Thymus (tissue), 11 donors: Measurements from ENCODE around the gene LRP2. TPM values are rescaled to one million over a fixed set of nuclear protein-coding genes. Genes with fewer than 3 reads are reported as not detected.

ENCODE experiments used
- DNase-seq, 9 donors: peaks; one replicate each; pipeline ENCODE4 v3.0.0-alpha.2; 2013; ENCODE audit warnings: low spot score in 9 of 9, low read depth in 6 of 9, missing footprints in 1 of 9
- H3K27ac ChIP-seq, 2 donors: one replicate each; pipeline ENCODE4 v1.5.1; 2013; ENCODE audit warnings: control low read depth in 1 of 2, low read depth in 1 of 2, low read length in 1 of 2, mild to moderate bottlenecking in 1 of 2, moderate library complexity in 1 of 2
- H3K27me3 ChIP-seq, 2 donors: one replicate each; pipeline ENCODE4 v1.5.1; 2013; ENCODE audit warnings: low read length in 1 of 2; ENCODE audit not compliant: control insufficient read depth in 2 of 2, insufficient read depth in 1 of 2
- H3K36me3 ChIP-seq, 2 donors: one replicate each; pipeline ENCODE4 v1.5.1; 2013; ENCODE audit warnings: low read length in 1 of 2, mild to moderate bottlenecking in 1 of 2, moderate library complexity in 1 of 2; ENCODE audit not compliant: control insufficient read depth in 2 of 2, insufficient read depth in 2 of 2
- H3K4me1 ChIP-seq, 2 donors: one replicate each; pipeline ENCODE4 v1.5.1; 2013; ENCODE audit warnings: low read length in 2 of 2; ENCODE audit not compliant: control insufficient read depth in 2 of 2, insufficient read depth in 2 of 2
- H3K4me3 ChIP-seq, 2 donors: one replicate each; pipeline ENCODE4 v1.5.1; 2013; ENCODE audit warnings: low read length in 2 of 2, control low read depth in 1 of 2, mild to moderate bottlenecking in 1 of 2
- H3K9me3 ChIP-seq, 2 donors: one replicate each; pipeline ENCODE4 v1.5.1; 2013; ENCODE audit warnings: low read length in 1 of 2, mild to moderate bottlenecking in 1 of 2; ENCODE audit not compliant: control insufficient read depth in 2 of 2, insufficient read depth in 1 of 2
- WGBS: extraction: QIAGEN DNeasy Blood & Tissue Kit; methylation state at CpG from one replicate; pipeline ENCODE4 v1.1.7; 2013; 5-methylcytosine and 5-hydroxymethylcytosine counted together
- polyA plus RNA-seq: library from polyadenylated mRNA; stranded (reverse); fragments of 200-250 nt; gene quantifications from one replicate; pipeline ENCODE4 v1.2.3, GENCODE V29; 2013
- total RNA-seq: library from RNA; stranded (reverse); fragments of 120-200 nt; gene quantifications from one replicate; pipeline ENCODE4 v1.2.4, GENCODE V29; 2013
- donor health status: healthy.

Gene LRP2
- total and polyA plus RNA-seq, 2 donors: 0.05 to 0.09 TPM

DNA sequence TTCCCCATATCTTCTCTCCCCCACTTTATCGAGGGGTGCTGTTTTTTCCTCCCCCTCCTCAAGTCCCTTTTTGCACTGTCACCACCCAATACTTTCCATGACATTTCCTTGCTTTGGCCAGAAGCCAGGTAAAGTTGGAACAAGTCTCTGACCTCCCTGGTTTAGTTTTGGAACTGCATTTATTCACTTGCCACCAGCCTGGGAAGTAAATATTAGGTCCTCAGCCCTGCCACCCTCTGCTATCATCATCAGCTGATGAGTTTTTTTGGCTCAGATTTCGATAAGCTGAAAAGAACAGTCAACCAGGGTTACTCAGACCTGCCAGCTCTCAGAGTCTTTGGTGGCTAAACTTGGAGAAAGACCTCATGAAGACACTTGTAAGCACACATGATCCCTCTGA lies 246.0 kb downstream of the LRP2 start:
- DNase-seq: no peak
- Histone ChIP-seq H3K9me3 (peaks cover 0 to 6% of the 10 kb centered on the region in 2 donors), H3K27ac (no peak overlapping the region), H3K4me3 (no peak overlapping the region), H3K27me3 (no peaks in the 10 kb centered on the region), H3K4me1 (no peaks in the 10 kb centered on the region), H3K36me3 (no peaks in the 10 kb centered on the region)
- 76% methylated on average over 2 of the region's 2 CpGs for WGBS

- H3K27ac ChIP-seq: no peak overlapping the region
- WGBS: 99% methylated on average over 4 of the region's 4 CpGs
Observed at GRCh38 chr2:169114056-169114455, 248.3 kb downstream of the LRP2 start.

DNA sequence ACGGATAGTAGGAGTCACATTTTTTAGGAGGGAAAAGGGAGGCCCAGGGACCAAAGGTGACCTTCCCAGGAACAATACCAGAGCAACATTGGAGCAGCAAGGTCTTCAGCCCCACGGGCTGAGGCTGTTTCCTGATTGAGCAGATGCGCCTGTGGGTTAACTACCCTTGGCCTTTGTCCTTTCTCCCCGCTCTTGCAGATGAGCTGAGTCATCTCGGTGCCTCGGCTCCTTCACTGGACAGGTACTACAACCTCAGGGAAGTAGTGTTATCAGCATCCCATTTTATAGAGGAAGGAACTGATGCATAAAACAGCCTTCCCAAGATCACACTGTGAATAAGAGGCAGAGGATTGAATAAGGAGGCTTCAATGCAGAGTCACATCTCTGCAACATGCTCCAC lies 249.5 kb downstream of the LRP2 start:
- no peaks in the 10 kb centered on the region for H3K27me3 ChIP-seq

More at GRCh38 chr2:169114056-169114455, 248.3 kb downstream of the LRP2 start:
- Histone ChIP-seq H3K9me3 (no peaks in the 10 kb centered on the region), H3K36me3 (no peaks in the 10 kb centered on the region), H3K4me3 (no peak overlapping the region), H3K4me1 (peaks cover 0 to 21% of the 10 kb centered on the region in 2 donors), H3K27me3 (no peaks in the 10 kb centered on the region)
- no peak for DNase-seq

GRCh38 chr2:169110916-169111315 lies 251.4 kb downstream of the LRP2 start:
- no peaks in the 10 kb centered on the region for H3K36me3 ChIP-seq
- no peaks in the 10 kb centered on the region for H3K27me3 ChIP-seq
- H3K4me1 ChIP-seq: peaks cover 3 to 47% of the 10 kb centered on the region in 2 donors
- H3K27ac ChIP-seq: no peak overlapping the region
- 49% methylated on average over 18 of the region's 18 CpGs for WGBS
- DNase-seq: no peak
- H3K4me3 ChIP-seq: no peak overlapping the region
- no peaks in the 10 kb centered on the region for H3K9me3 ChIP-seq

More for the DNA sequence above, 249.5 kb downstream of the LRP2 start:
- no peak overlapping the region for H3K4me3 ChIP-seq
- no peak overlapping the region for H3K27ac ChIP-seq
- WGBS: 93% methylated on average over 6 of the region's 6 CpGs
- peaks cover 0 to 29% of the 10 kb centered on the region in 2 donors for H3K4me1 ChIP-seq
- no peak for DNase-seq
- no peaks in the 10 kb centered on the region for H3K36me3 ChIP-seq
- H3K9me3 ChIP-seq: no peaks in the 10 kb centered on the region

DNA sequence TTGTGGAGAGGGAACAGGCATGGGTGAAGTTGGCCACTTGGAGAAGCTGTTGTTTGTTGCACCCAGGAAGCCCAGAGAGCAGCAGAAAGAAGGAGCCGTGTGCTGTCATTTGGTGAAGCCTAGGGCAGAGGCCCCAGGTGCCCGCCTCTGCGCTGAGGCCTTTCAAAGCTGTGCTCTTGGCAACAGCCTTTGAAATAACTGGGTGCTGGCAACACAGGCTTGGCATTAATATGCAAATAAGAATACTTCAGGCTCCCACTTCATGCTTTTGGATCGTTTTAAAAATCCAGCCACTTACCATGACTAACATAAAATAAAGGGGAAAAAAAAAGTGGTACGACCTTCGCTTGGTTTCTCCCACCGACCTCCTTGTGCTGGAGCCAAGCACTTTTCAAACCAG lies 251.9 kb downstream of the LRP2 start:
- no peak overlapping the region for H3K4me3 ChIP-seq
- H3K36me3 ChIP-seq: no peaks in the 10 kb centered on the region
- H3K4me1 ChIP-seq: peaks cover 3 to 51% of the 10 kb centered on the region in 2 donors
- H3K27me3 ChIP-seq: no peaks in the 10 kb centered on the region
- no peak overlapping the region for H3K27ac ChIP-seq
- 90% methylated on average over 7 of the region's 7 CpGs for WGBS
- H3K9me3 ChIP-seq: no peaks in the 10 kb centered on the region
- no peak for DNase-seq

DNA sequence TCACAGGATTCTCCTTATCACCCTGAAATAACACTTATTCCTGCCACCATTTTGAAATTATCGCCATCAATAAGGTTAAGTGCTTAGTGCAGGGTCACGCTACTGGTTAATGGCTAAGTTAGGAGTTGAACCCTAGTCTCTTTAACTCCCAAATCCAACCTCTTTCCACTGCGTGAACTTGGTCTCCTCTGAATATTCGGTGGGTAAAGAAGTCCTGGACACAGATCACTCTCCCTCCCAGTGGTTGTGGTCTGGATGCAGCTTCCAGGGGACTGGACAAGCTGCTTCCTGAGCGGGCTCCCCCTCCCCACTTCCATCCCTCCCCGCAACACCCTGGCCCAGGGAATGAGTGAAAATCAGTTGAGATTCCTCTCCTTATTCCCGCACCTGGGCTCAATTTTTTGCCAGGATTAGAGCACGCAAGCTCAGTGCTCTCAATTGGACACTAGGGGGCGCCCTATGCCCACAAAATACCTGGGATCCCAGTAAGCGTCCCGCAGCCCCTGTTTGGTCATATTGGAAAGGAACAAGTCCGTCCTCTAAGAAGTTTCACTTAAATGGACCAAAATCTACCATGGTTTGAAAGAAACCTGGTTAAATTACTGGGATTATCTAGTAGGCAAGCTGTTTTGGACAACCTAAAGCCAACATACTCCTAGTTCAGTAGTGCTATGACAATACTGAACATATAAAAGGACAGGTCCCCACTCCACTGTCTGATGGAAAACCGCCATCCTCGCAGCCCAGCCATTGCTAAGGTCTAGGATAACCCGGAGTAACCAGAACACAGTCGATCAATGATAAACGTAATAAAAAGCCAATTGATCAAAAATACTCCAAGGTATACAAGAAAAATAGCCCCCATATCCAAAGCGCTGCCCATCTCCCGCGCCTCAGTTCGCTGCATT lies 252.6 kb downstream of the LRP2 start:
- 61% methylated on average over 21 of the region's 21 CpGs for WGBS
- H3K27me3 ChIP-seq: no peaks in the 10 kb centered on the region
- H3K36me3 ChIP-seq: no peaks in the 10 kb centered on the region
- no peaks in the 10 kb centered on the region for H3K9me3 ChIP-seq
- peaks cover 3 to 51% of the 10 kb centered on the region in 2 donors for H3K4me1 ChIP-seq
- peak; percentile 34 to 82 (median 58) for DNase-seq
- no peak overlapping the region for H3K4me3 ChIP-seq
- H3K27ac ChIP-seq: no peak overlapping the region

DNA sequence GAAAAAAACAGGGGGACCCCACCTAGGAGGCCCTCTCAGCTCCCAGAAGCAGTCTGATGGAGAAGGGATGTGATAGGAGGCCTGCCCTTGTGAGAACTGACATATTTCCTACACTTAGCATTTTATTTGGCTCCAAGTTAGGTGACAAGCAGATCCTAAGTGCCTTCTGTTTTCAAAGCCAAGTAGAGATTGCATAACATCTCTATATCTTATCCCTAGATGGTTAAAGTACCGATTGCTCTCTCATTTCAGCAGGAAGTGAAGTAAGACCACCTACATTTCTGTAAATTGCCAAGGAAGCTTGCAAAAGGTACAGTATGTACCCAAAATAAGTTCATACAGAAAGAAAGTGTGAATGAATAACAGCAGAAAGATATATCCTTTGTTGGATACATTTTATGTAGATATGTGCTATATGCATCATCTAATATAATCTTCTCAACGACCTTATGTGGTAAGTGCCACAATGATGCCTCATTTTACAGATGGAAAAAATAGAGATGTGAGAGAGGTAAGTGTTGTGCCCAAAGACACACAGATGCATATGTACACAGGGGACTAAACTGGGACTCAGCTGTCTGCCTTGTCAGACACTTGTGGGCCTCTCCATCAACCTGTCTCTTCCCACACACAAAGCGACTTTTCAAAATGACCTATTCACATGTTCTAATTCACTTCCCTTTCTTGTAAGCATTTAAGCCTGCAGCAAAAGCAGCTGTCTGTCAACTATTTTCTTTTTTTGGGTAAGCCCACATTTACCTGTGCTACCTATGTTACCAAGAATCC lies 254.0 kb downstream of the LRP2 start:
- Histone ChIP-seq H3K27me3 (no peaks in the 10 kb centered on the region), H3K27ac (peak overlapping the region in 1 of 2 donors; percentile 53)
- 66% methylated on average over 3 of the region's 3 CpGs for WGBS

DNA sequence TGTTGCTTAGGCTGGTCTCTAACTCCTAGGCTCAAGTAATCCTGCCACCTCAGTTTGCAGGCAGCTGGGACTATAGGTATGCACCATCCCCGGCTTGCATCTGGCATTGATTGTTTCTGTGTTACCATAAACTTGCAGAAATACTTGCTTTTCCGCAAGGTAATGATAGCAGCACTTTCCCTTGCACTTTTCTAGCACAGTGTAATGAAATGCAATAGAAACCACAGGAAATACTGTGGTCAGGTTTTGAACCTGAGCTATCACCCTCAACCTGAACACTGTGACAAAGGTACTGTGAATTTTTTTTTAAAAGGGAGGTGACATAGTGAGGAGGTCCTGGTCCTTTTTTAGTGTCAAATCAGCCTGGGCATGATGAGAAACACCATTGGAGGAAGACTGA lies 254.7 kb downstream of the LRP2 start:
- no peaks in the 10 kb centered on the region for H3K36me3 ChIP-seq
- no peak overlapping the region for H3K4me3 ChIP-seq
- peak overlapping the region in 1 of 2 donors; percentile 53 for H3K27ac ChIP-seq
- peak; percentile 30 to 86 (median 55) for DNase-seq
- H3K9me3 ChIP-seq: no peaks in the 10 kb centered on the region
- H3K27me3 ChIP-seq: no peaks in the 10 kb centered on the region
- 16% methylated on average over 2 of the region's 2 CpGs for WGBS
- peaks cover 3 to 51% of the 10 kb centered on the region in 2 donors for H3K4me1 ChIP-seq

More for the DNA sequence above, 254.0 kb downstream of the LRP2 start:
- no peak for DNase-seq
- no peak overlapping the region for H3K4me3 ChIP-seq
- peaks cover 3 to 51% of the 10 kb centered on the region in 2 donors for H3K4me1 ChIP-seq
- H3K36me3 ChIP-seq: no peaks in the 10 kb centered on the region
- no peaks in the 10 kb centered on the region for H3K9me3 ChIP-seq
